B cell (primary cell): Measurements from ENCODE around the gene MAN2B1.

ENCODE experiments used
- CTCF ChIP-seq: fragments of 200-600 bp; IDR thresholded peaks from one replicate; pipeline ENCODE4 v1.8.0; 2022; ENCODE audit warnings: antibody characterized with exemption, mild to moderate bottlenecking
- EZH2 ChIP-seq: IDR thresholded peaks from 2 replicates; pipeline ENCODE4 v1.6.1; 2012; ENCODE audit warnings: borderline replicate concordance, low read depth, mild to moderate bottlenecking, moderate library complexity, low read length; ENCODE audit not compliant: insufficient read depth, poor library complexity, severe bottlenecking

GRCh38 chr19:12641456-12641855 lies 25.1 kb downstream of the MAN2B1 start:
- no peak for TF ChIP-seq CTCF
- no peak for TF ChIP-seq EZH2
